GM19397 (cell line): Measurements from ENCODE around the gene CDC25A.
A peak's percentile ranks its signal among the peaks of the same experiment; 100 is the strongest.

Source experiments
- ATAC-seq: cut with Tn5 transposase; IDR thresholded peaks from one replicate; pipeline ENCODE4 v1.9.1; 2021; ENCODE audit warnings: mild to moderate bottlenecking, moderate library complexity; ENCODE audit not compliant: unreplicated experiment

The CDC25A gene

DNA sequence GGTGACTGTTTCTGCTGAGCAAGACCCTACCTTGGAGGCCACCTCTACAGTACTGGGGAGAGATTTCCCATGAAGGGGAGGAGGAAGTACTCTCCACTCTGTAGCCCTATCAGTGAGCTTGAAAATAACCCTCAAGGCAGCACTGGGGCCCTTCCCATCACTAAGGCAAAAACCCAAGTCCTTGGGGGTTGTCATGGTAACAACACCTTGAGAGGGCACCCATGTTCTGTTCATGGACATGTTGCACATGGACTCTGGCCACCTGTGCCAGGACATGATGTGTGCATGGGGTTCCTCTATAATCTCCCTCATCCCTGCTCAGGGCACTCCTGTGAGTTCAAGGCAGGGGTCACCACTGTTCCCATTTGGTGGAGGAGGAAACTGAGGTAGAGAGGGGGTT is 10.9 kb upstream of the CDC25A start:
- no peak for ATAC-seq

DNA sequence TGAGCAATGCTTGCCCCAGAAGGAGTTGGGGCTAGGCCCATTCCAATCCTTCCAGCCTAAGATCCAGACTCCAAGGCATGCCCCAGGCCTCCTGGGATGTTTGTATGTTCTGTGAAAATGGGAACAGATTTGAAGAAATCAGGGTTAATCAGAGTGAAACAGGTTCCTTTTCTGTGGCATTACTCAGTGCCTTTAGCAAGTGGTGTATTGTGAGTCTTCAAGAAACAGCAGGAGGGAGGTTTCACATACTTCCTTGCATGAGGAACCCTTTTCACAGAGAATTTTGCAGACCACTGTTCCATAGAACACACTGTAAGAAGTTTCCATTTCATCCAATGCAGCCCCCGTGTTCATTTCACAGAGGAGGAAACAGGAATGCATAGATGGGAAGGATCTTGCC is 8.4 kb upstream of the CDC25A start:
- ATAC-seq: no peak

DNA sequence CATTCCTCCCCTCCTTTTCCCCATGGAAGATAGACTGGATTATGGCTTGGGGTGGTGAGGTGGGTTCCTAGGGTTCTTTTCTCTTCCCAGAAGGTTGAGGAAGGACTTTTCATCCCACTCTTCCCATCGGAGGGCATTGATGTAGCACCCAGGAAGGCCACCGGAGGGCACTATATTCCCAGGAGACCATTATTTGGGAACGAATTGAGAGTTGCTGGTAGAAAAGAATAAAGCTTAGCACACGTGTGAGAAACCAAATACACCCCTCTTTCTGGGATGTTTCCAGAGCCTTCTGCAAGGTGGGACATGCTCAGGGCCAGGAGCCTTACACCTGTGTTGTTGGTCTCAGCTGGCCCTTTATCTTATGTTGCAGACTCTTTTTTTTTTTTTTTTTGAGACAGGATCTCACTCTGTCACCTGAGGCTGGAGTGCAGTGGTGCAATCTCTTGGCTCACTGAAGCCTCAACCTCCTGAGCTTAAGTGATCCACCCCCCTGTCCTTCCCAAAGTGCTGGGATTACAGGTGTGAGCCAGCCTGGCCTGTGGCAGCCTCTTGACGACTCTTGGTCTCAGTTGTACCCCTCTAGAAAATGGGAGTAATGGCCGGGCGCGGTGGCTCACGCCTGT is 6.3 kb upstream of the CDC25A start:
- ATAC-seq: no peak

DNA sequence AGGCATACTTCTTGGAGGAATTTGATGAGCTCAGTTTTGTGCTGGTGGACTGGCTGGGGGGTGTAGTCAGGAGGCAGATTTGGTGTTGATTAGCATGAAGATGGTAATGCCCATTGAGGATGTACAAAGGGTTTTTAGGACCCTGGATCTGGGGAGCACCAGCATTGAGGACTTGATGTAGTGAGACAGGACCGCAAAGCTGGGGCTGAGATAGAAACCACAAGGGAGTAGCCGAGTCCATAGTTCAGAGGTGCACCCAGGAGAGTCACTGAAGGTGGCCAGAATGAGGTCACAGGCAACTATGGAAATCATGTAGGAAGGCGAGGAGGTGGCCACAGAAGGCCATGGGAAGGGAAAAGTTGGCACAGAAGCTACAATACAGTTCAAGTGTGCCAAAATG is 2.7 kb upstream of the CDC25A start:
- no peak for ATAC-seq

DNA sequence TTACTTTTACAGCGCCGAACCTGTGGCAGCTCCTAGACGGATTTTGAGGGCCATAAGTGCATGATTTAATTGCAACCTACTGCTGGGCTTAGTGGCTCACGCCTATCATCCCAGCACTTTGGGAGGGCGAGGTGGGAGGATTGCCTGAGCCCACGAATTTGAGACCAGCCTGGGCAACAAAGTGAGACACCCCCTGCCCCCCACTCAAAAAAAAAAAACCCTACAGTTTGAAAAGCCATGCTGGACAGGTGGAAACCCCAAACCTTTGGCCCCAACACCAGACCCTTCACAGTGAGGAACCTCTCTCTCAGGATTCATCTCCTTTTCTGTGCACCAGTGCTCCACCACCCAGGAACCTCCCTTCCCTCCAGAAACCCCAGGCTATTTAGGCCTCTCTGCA is 1.1 kb upstream of the CDC25A start:
- no peak for ATAC-seq

DNA sequence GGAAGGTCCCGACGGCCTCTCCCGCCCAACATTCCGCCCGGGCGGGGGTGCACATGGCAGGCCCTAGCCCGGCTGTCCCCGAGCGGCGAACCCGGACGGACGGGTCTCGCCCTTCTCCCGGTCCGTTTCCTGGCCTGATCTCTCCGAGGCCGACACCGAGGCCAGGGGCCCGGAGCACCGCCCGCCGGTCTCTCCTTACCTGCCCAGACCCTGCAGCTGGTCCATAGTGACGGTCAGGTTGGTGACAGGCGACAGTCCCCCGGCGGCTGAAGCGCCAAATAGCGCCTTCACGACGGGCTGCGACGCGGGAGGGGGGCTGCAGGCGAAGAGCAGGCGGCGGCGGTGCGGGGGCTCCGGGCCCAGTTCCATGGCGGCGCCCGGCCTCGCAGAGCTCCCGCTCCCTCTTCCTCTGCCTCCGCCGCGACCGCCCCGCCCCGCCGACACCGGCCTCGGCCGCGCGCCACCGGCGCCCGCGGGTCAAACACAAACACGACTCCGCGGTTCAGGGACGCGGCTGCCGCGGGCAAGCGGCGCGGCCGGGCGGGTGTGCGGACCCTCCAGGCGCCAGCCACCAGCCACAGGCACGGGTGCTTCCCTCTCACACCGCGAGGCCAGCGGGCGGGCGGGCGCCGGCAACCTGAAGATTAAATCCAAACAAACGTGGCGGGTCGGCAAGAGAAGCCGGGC is 495 bp downstream of the CDC25A start:
- peak; percentile 24 for ATAC-seq

DNA sequence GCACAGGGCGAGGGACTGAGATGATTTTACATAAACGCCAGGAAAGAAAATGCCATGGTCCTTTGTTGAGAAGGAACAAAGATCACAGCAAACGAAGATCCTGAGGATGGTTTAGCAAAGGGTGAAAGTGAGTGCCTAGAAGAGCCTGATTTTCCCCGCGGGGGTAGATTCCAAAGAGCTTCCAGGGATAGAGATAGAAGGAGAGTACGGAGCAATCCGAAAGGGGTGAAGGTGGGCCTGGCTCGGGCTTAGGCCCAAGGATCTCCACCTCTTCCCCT is 977 bp downstream of the CDC25A start:
- no peak for ATAC-seq

DNA sequence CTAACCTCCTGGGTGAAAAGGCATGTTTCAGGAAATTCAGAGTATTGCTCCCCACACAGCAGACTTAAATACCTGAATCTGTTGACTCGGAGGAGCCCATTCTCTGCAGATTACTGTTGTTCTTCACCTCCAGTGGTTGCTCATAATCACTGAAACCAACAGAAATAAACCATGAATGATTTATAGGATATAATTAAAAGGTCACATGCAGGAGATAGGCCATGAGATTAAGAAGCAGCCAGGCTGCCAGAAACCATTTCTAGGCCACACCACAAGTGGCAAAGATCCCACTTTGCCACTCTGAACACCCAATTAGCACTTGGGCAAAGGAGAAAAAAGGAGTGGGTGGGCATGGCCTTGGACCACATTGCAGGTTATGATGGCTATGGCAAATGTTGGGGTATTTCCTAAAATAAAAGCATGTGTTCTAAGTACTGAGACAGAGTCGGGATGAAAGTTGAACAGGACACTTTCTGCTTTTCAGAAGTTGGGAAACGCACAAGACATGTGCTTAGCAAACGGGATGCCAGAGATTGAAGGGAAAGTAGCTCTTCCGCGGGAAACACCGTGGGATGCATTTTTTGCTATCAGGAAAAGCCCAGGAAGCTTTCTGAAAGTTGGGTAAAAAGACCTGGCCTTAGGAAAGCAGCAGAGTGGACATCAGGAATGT is 1.5 kb downstream of the CDC25A start:
- ATAC-seq: no peak

DNA sequence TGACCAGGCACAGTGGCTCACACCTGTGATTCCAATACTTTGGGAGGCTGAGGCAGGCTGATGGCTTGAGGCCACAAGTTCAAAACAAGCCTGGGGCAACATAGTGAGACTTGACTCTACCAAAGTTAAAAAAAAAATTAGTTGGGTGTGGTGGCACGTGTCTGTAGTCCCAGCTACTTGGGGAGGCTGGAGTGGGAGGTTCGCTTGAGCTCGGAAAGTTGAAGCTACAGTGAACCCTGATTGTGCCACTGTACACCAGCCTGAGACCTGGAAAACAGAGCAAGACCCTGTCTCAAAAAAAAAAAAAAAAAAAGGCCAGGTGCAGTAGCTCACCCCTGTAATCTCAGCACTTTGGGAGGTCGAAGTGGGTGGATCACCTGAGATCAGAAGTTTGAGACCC is 3.1 kb downstream of the CDC25A start:
- ATAC-seq: no peak

DNA sequence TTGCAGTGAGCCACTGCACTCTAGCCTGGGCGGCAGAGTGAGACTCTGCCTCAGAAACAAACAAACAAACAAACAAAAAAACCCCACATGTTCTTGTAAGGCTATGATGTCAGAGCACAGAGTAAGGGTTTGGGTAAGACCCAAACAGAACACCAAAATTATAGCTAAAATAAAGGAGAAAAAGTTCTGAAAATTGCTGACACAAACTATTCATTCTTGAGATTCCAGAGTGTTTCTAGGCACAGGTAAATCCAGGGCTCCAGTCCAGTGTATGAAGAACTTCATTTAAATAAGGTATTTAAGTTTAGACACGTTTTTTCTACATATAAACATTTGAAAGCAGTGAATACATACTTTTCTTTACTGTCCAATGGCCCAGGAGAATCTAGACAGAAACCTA is 3.9 kb downstream of the CDC25A start:
- ATAC-seq: no peak

DNA sequence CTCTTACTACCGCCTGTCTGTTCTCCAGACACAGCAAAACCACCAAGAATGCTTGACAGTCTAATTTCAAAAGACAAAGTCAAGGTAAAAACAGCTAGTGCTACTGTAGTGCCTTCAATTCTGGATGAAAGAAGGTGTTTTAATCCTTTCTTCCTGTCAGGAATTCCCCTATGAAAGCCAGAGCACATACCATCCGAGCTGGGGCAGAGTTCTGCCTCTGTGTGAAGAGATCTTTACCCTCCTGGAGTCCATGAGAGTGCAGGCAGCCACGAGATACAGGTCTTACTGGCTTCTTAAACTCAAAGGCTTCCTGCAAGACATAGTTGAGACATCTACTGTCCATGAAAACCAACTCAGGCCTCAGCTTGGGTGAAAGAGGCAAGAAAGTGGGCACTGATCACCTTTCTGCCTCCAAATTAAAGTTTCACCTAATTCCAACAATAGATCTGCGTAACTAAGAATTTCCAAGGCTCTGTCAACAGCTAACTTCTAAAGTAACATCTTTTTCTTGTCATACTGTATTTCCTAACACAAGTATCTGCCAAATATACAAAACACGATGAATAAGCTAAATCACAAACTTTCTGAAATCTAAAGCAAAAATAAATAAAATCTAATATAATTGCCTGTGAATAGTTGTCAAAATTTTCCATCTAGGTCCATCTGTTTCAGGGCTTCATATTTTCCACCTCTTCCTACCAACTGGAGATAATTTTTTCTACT is 7.5 kb downstream of the CDC25A start:
- ATAC-seq: no peak

DNA sequence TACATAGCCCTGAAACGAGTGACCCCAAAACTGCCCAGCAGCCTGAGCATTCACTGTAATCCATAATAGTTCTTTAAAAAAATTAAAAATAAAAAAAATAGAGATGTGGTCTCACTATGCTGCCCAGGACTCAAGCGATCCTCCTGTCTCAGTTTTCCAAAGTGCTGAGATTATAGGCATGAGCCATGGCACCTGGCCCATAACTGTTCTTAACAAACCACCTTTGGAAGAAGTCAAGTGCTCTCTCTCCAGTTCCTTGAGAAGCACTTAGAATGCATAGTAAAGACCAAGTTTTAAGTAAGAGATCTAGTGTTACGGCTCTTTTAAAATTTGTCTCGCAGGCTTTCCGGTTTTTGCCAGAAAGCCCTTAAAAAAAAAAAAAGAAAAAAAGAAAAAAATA is 8.2 kb downstream of the CDC25A start:
- ATAC-seq: no peak

DNA sequence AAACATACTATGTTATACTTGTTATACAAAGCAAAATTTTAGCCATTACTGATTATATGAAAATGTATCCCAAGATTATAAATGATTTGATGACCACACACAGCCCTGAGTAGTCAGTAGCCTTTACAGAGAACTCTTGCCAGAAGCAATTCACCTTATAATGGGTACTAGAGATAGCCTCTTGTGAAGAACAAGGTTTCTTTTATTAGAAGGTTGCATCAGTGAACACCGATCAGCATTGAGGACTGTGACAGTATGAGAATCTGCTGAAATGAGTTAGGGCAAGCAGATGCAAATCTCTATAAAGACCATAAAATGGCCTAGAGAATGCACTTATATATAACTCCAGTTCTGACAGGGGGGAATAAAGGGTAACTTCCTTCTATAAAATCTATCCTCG is 10.1 kb downstream of the CDC25A start:
- ATAC-seq: no peak

DNA sequence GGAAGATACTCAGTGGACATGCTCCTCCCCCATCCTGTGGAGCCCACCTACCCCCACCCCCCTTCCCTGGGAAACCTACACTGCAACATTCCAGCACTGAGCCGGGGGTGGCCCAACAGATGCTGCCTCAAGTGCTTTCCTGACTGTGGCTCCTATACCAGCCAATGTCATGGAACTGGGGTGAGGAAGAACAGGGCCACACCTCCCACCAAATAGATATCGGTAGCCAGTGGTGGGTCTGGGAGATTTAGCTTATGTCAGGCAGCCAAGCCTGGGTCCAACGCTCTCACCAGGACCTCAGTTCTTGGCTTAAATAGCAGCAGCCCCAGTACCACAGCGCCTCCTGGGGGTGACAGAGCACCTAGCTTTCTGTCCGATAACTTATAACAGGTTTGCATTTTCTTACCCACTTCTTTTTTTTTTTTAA is 30.3 kb downstream of the CDC25A start:
- ATAC-seq: no peak

DNA sequence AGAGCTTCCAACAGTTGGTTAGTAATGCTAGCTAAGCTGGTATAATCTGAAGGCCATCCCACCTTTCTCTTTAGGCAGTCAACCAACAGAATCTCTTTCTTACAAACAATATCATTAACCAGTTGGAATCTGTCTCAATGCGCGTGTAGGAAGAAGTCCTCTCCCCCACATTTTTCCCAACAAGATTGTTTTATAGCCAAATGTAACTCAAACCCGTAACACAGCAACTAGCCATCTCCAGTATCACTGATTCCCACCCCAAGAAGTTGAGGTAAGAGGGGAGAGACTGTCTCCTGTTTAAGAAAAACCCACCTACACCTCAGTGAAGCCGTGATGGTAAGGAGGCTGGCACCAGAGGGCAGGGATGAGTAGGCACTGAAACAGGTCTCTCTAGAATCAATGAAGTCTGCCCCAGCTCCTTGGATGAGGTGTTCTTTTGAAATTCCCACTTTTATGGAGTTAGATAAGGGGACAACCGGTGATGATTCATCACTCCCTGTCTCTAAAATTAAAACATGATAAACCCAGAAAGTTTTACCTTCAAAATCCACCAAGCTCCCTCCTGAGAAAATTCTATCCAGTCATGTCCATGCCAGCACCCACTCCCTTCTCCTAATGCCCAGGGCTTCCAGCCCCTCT is 30.9 kb downstream of the CDC25A start:
- no peak for ATAC-seq

DNA sequence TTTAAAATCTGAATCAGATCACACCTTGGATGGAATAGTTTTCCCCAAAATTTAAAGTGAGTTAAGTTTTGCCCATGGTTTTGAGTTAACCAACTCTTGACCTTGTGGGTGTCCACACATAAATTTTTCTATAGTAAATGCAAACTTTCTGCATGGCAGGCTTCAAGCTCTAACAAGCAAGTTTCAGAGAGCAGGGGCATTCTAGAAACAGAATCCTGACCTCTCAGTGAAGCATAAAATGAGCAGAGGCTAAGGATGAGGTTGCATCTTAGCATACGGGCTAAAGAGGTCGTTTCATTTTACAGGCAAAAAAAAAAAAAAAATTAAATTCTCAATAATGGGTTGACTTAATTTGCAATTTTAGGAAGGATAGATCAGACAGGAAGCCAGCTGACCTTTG is 32.1 kb downstream of the CDC25A start:
- no peak for ATAC-seq

DNA sequence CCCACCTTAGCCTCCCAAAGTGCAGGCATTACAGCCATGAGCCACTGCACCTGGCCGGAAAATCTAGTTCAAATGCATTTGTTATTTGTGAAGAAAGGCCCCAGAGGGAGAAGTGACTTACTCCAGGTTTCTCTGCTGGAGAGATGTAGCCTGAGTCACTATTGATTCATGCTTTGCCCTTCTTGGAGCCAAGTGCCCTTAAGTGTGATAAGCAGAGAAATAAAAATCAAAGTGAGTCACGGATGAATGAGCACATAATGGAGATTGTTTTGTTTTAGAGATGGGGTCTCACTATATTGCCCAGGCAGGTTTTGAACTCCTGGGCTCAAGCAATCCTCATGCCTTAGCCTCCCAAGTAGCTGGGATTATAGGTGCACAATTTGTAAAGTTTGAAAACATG is 33.1 kb downstream of the CDC25A start:
- no peak for ATAC-seq

DNA sequence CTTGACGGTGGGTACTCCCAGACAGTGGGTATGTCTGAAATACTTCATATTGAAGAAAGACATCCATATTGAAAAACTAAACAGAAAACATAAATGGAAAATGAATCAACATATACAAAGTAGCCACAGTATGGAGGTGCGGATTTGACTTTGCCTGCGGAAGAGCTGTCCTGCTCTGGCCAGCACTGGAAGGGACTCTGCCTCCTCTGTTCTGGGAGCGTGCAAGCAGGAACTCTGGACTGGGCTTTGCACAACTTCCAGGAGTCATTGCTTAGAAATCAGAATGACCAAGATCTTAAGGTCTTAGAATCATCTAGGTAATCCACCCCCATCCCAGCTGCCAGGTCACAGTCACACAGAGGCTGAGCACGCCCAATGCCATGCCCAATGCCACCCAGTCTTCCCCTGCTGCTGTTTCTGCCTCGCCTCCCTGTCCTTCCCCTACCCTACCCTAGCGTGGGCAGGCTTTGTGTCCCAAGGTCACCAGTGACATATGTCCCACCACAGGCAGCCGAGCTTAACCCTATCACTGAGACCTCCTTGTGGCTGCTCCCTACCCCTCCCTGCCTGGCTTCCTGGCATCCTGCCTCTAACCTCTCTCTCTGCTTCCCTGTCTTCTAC is 36.3 kb downstream of the CDC25A start:
- ATAC-seq: no peak

DNA sequence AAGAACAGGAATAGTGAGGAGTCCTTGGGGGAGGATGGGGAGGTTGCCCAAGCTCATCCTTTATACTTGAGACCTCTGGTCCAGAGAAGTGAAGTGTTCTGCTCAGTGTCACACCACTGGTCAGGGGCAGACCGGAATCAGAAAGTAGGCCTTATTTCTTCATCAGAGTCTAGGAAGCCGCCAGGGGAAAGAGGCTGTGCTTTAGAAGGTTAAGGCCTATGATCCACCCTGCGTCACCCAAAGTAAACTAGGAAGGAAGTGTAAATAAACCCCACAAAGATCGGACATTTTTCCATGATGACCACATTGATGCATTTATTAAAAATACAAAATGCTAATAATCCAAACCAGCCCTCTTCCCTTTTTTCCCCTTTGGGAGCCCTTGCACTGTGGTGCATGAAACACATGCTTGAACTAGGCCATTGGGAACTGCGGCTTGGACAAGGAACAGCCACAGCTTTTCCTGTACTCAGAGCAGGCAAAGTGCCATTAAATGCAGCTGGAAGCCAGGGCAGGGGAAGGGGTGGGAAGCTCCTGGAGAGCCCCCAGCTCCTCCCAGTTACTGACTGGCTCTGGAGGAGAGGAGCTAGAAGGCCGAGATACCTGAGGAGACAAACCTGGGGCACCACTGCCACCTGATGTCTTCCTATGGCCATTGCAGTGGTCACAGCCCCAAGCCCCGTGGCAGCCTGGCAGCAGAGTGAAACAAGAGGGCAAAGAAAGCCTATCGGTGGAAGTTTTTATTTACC is 37.0 kb downstream of the CDC25A start:
- no peak for ATAC-seq

DNA sequence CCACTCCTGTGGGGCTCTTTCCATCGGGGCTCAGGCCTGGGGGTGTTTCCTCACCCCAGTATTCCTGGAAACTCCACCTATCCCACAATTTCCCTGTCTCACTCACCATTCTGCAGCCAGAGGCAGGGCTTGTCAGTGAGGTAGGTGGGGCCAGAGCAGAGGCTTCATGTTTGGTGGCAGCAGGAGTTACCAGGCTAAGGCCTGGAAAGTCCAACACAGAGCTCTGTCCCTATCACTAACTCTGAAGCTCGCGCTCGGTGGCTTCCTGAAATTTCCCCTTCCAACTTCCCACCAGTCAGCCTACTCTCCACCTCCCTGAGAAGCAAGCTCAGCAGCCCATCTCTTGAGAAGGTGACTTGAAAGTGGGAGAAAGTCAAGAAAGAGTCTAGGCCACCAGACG is 44.2 kb downstream of the CDC25A start:
- ATAC-seq: no peak
